D721Med (cell line): Measurements from ENCODE around the gene CWF19L1.

Experiments
- DNase-seq: peaks from one replicate; pipeline ENCODE4 v3.0.0; 2011; ENCODE audit warnings: low spot score; ENCODE audit not compliant: insufficient read length
- FAIRE-seq: peaks from 2 replicates; lab custom pipeline; 2011; peaks lifted over from hg19 to GRCh38; lab: Jason Lieb, UNC
- TF ChIP-seq, protein P1 (sequence below): IDR thresholded peaks from 2 replicates; pipeline ENCODE4 v1.5.1; 2012; ENCODE audit warnings: mild to moderate bottlenecking, control low read depth; ENCODE audit not compliant: insufficient read depth; ENCODE audit errors: missing control alignments

Gene CWF19L1

DNA sequence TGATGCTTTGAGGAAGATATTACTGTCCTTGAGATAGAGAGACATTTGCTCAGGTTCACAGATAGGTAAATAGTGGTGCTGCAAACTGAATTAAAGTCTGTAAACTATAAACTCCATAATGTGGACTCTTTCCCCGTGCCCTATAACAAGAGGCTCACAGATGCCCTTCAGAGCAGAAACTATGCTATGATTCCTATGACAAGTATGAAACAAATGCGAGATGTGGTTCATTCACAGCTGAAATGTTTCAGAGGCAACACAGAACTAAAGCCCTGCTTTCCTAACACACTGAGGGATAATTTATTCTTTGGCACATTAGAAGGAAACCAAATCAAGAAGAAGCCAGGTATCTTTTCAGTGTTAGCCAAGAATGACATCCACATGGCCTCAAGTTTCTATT lies 51.4 kb downstream of the CWF19L1 start:
- FAIRE-seq (no peak), DNase-seq (no peak)
- TF ChIP-seq, protein P1, sequence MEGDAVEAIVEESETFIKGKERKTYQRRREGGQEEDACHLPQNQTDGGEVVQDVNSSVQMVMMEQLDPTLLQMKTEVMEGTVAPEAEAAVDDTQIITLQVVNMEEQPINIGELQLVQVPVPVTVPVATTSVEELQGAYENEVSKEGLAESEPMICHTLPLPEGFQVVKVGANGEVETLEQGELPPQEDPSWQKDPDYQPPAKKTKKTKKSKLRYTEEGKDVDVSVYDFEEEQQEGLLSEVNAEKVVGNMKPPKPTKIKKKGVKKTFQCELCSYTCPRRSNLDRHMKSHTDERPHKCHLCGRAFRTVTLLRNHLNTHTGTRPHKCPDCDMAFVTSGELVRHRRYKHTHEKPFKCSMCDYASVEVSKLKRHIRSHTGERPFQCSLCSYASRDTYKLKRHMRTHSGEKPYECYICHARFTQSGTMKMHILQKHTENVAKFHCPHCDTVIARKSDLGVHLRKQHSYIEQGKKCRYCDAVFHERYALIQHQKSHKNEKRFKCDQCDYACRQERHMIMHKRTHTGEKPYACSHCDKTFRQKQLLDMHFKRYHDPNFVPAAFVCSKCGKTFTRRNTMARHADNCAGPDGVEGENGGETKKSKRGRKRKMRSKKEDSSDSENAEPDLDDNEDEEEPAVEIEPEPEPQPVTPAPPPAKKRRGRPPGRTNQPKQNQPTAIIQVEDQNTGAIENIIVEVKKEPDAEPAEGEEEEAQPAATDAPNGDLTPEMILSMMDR: no peak

DNA sequence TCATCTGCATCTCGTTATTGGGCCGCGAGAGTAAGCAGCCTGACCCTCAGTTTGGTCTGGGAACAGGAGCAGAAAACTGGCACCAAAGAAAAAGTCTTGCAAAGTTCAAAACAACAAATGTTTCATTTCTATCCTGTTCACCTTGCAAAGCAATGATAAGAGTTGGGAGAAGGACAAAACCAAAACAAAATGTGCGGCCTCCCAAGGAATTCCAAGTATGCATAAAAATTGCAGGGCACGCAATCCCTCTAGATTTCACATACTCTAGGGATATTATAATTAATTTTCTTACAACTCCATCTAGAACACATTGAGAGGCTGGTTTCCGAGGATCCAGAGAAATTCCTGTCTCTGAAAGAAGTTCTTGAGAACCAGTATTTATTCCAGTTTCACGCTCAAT lies 58.1 kb downstream of the CWF19L1 start:
- FAIRE-seq: no peak
- TF ChIP-seq, protein P1: no peak
- DNase-seq: no peak

DNA sequence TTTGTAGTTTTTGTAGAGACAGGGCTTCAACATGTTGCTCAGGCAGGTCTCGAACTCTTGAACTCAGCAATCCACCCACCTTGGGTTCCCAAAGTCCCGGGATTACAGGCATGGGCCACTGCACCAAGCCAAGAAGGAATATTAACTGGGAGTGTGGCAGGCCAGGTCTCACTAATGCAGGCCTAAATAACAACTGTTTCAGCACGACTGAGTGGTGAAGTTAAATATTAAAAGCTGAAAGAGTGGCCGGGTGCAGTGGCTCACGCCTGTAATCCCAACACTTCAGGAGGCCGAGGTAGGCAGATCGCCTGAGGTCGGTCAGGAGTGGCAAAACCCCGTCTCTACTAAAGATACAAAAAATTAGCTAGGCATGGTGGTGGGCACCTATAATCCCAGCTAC lies 59.2 kb downstream of the CWF19L1 start:
- TF ChIP-seq, protein P1: no peak
- FAIRE-seq (no peak), DNase-seq (no peak)

DNA sequence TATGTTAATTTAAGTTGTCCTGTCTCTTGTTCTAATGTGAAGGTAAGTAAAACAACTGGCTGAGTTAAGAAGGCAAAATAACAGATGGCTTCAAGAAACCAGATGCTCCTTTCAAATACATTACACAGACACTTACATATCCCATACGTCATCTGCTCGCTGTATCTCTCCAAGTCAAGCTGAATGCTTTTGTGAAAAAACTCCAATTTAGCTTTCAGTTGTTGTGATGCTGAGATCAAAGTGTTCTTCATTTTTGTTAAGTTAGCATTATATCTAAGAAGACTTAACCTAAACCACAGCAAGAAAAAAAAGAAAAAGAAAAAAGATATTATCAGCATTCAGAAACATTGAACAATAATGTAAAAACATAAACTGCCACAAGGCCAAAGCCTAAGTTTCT lies 63.1 kb downstream of the CWF19L1 start:
- TF ChIP-seq, protein P1: no peak
- FAIRE-seq (peak; percentile 91), DNase-seq (no peak)

DNA sequence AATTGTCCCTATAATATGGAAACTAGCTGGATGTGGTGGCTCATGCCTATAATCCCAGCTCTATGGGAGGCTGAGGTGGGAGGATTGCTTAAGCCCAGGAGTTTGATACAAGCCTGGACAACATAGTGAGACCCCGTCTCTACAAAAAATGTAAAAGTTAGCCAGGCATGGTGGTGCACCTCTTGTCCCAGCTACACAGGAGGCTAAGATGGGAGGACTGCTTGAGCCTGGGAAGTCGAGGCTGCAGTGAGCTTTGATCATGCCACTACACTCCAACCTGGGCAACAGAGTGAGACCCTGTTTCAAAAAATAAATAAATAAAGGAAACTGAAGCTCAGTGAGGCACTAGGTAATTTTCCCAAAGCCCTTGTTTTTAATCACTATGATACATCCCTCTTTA lies 65.9 kb downstream of the CWF19L1 start:
- TF ChIP-seq, protein P1: no peak
- DNase-seq (no peak), FAIRE-seq (no peak)

DNA sequence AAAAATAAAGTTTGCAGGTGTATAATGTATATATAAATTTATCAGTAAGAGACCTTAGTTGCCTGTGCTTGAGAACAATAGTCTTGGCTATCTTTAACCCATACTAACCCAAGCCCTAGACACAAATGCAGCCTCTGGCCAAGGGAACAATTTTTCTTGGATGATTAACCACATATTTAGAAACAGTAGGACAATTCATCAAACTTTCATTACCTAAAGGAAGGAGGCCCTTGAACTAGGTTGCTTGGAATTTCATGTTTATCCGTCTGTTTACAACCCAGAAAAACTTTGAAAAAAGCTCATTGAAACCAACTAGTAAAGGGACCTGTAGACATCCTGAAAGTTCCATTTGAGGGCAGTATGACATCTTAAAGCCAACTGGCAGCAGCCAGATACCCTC lies 72.7 kb downstream of the CWF19L1 start:
- no peak for FAIRE-seq
- TF ChIP-seq, protein P1: no peak

DNA sequence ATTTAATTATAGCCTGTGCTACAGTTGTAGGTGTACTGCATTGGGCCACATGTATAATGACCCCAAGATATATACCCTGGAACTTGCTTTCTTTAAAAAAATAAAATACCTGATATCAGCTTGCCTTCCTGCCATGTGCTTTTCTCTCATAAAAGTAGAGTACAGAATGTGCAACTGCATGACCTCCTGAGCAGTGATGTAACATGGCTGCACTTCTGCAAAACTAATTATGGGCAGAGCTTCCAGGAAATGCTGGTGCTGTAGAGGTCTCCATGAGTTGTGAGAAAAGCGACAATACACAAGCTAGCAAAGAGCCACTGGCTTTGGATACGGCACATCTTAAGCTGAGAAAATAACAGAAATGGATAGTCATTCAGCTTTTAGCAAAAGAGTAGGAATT lies 75.1 kb downstream of the CWF19L1 start:
- TF ChIP-seq, protein P1: no peak
- FAIRE-seq (no peak), DNase-seq (no peak)

More for the DNA sequence above, 72.7 kb downstream of the CWF19L1 start:
- DNase-seq: no peak
